Endothelial cell of umbilical vein (primary cell): ENCODE measurements around the gene SP2. TPM values are rescaled to one million over a fixed set of nuclear protein-coding genes. Genes with fewer than 3 reads are reported as not detected.

Experiments
- BruUV-seq: library from RNA; stranded (reverse); fragments of 400-500 nt; replicated peaks from 2 replicates; lab custom pipeline; 2021; lab: Mats Ljungman, UMichigan
- CTCF ChIA-PET: fragments of 300-600, 350-600 bp; sonication (Branson Sonifier 250); formaldehyde crosslinking; loops from one replicate; lab custom pipeline; 2021; ENCODE audit warnings: antibody characterized with exemption, inconsistent platforms; lab: Charles Lee
- POLR2A ChIA-PET: fragments of 300-600, 350-600 bp; sonication (Branson Sonifier 250); formaldehyde crosslinking; loops from one replicate; lab custom pipeline; 2021; ENCODE audit warnings: antibody characterized with exemption, inconsistent platforms; lab: Charles Lee
- DNase-seq: peaks from one replicate; pipeline ENCODE4 v3.0.0-alpha.2; 2011; ENCODE audit warnings: low read depth, low spot score
- FAIRE-seq: peaks from 2 replicates; lab custom pipeline; 2011; peaks lifted over from hg19 to GRCh38; lab: Jason Lieb, UNC
- H2AFZ ChIP-seq: 2 replicates; pipeline ENCODE4 v1.6.0; 2012; ENCODE audit warnings: low read depth, low read length, control low read depth, inconsistent platforms
- H3K27ac ChIP-seq: 2 replicates; pipeline ENCODE4 v1.5.1; 2011; ENCODE audit warnings: low read depth, mild to moderate bottlenecking, control low read depth, low read length, moderate library complexity; ENCODE audit not compliant: insufficient read depth
- H3K27me3 ChIP-seq, 2 experiments: 2 replicates each; pipeline versions ENCODE4 v1.6.0 to v1.6.1; 2011; ENCODE audit warnings: low read length in 2 of 2, mixed read lengths in 1 of 2; ENCODE audit not compliant: control insufficient read depth in 2 of 2, insufficient read depth in 2 of 2
- H3K36me3 ChIP-seq, 2 experiments: 2 replicates in 1 of 2; 3 replicates in 1 of 2; pipeline ENCODE4 v1.5.1; 2011; ENCODE audit warnings: low read length in 2 of 2, mild to moderate bottlenecking in 1 of 2, moderate library complexity in 1 of 2; ENCODE audit not compliant: control insufficient read depth in 2 of 2, insufficient read depth in 2 of 2; ENCODE audit errors: extremely low read depth in 1 of 2
- H3K4me1 ChIP-seq: 3 replicates; pipeline ENCODE4 v1.5.1; 2011; ENCODE audit warnings: mild to moderate bottlenecking, low read length; ENCODE audit not compliant: control insufficient read depth, insufficient read depth; ENCODE audit errors: extremely low read depth
- H3K4me2 ChIP-seq: 2 replicates; pipeline ENCODE4 v1.6.1; 2011; ENCODE audit warnings: low read length, control low read depth, mixed read lengths; ENCODE audit not compliant: insufficient read depth
- H3K4me3 ChIP-seq, 3 experiments: fragments of 200-600 bp in 1 of 3; sonication (generic), shearing (Covaris generic) in 1 of 3; replicated peaks in 1 of 3; 2 replicates each; pipeline ENCODE4 v1.5.1; 2011 to 2016; ENCODE audit warnings: control low read depth in 3 of 3, low read length in 3 of 3, mild to moderate bottlenecking in 2 of 3, inconsistent platforms in 1 of 3, low read depth in 1 of 3, moderate library complexity in 1 of 3; ENCODE audit not compliant: insufficient read depth in 1 of 3
- H3K79me2 ChIP-seq: 2 replicates; pipeline ENCODE4 v1.6.0; 2012; ENCODE audit warnings: low read length, inconsistent platforms; ENCODE audit not compliant: control insufficient read depth, insufficient read depth
- H3K9ac ChIP-seq: replicated peaks from 2 replicates; pipeline ENCODE3; 2011; ENCODE audit warnings: low read length, control low read depth; ENCODE audit not compliant: insufficient read depth; ENCODE audit errors: extremely low read depth
- H3K9me1 ChIP-seq: replicated peaks from 3 replicates; pipeline ENCODE4 v1.6.0; 2011; ENCODE audit warnings: mild to moderate bottlenecking, low read length; ENCODE audit not compliant: control insufficient read depth, insufficient read depth; ENCODE audit errors: extremely low read depth
- H3K9me3 ChIP-seq: replicated peaks from 2 replicates; pipeline ENCODE4 v1.5.1; 2012; ENCODE audit warnings: low read length, inconsistent platforms; ENCODE audit not compliant: control insufficient read depth, insufficient read depth
- H4K20me1 ChIP-seq: replicated peaks from 2 replicates; pipeline ENCODE3; 2011; ENCODE audit warnings: mild to moderate bottlenecking, low read length; ENCODE audit not compliant: control insufficient read depth, insufficient read depth; ENCODE audit errors: extremely low read depth
- EZH2 ChIP-seq: IDR thresholded peaks from 2 replicates; pipeline ENCODE4 v1.6.1; 2012; ENCODE audit warnings: borderline replicate concordance, low read depth, mild to moderate bottlenecking, moderate library complexity, low read length, inconsistent platforms; ENCODE audit not compliant: severe bottlenecking
- FOS ChIP-seq: IDR thresholded peaks from 2 replicates; pipeline ENCODE4 v1.6.1; 2011; ENCODE audit warnings: mild to moderate bottlenecking, low read length, moderate library complexity, borderline replicate concordance; ENCODE audit not compliant: insufficient read depth
- GATA2 ChIP-seq: IDR thresholded peaks from 2 replicates; pipeline ENCODE4 v1.7.0; 2011; ENCODE audit warnings: low read depth, mild to moderate bottlenecking, moderate library complexity, mixed read lengths, low read length; ENCODE audit not compliant: insufficient read length, insufficient read depth
- JUN ChIP-seq: IDR thresholded peaks from 2 replicates; pipeline ENCODE4 v1.6.1; 2011; ENCODE audit warnings: borderline replicate concordance, low read depth; ENCODE audit not compliant: insufficient read length, insufficient read depth
- MAX ChIP-seq: IDR thresholded peaks from 2 replicates; pipeline ENCODE4 v1.6.1; 2011; ENCODE audit not compliant: insufficient read depth, insufficient read length
- MYC ChIP-seq: IDR thresholded peaks from one replicate; pipeline ENCODE4 v1.6.1; 2011; ENCODE audit warnings: mild to moderate bottlenecking, low read depth, low read length
- POLR2A ChIP-seq: IDR thresholded peaks from 2 replicates; pipeline ENCODE4 v1.6.1; 2012; ENCODE audit warnings: low read depth, mild to moderate bottlenecking, control low read depth, low read length
- POLR2AphosphoS5 ChIP-seq: IDR thresholded peaks from 2 replicates; pipeline ENCODE4 v1.6.1; 2012; ENCODE audit warnings: low read depth, mild to moderate bottlenecking, control low read depth, low read length, moderate library complexity; ENCODE audit not compliant: insufficient read depth
- dilution Hi-C: fragments of 300-500 bp; cut with MboI; formaldehyde crosslinking; loops from one replicate; pipeline ENCODE4 v1.15.0; 2019; ENCODE audit warnings: low sequenced_read_pairs; ENCODE audit not compliant: extremely low pct_ligation_motif_present
- intact Hi-C: fragments of 100-400 bp; cut with micrococcal nuclease; formaldehyde crosslinking; loops from one replicate; pipeline ENCODE4 v1.10.0; 2022
- polyA plus RNA-seq, 4 experiments: library from polyadenylated mRNA; depleted of rRNA in 3 of 4; stranded (reverse) in 3 of 4; unstranded in 1 of 4; fragments of >200 nt; gene quantifications; 2 replicates each; pipeline versions ENCODE4 v1.2.1 to v1.2.3, GENCODE V29; 2011 to 2012; ENCODE audit warnings: missing spikeins in 1 of 4
- total RNA-seq: library from RNA; stranded (reverse); gene quantifications from 2 replicates; pipeline ENCODE4 v1.2.3, GENCODE V29; 2021
- TF ChIP-seq, protein P1 (sequence below), 2 donors: IDR thresholded peaks; 1 replicate in 1 of 2; 2 replicates in 1 of 2; pipeline ENCODE4 v1.5.1; 2011; ENCODE audit warnings: low read length in 2 of 2, mild to moderate bottlenecking in 2 of 2, moderate library complexity in 2 of 2, control low read depth in 1 of 2, inconsistent platforms in 1 of 2, low read depth in 1 of 2; ENCODE audit not compliant: insufficient read depth in 1 of 2; ENCODE audit errors: extremely low read depth in 1 of 2

The SP2 gene
- total and polyA plus RNA-seq, 2 donors (not counting 3 experiments of a cell fraction or from before 2014, with no cell fraction given), result 11.2 to 18.6 TPM

DNA sequence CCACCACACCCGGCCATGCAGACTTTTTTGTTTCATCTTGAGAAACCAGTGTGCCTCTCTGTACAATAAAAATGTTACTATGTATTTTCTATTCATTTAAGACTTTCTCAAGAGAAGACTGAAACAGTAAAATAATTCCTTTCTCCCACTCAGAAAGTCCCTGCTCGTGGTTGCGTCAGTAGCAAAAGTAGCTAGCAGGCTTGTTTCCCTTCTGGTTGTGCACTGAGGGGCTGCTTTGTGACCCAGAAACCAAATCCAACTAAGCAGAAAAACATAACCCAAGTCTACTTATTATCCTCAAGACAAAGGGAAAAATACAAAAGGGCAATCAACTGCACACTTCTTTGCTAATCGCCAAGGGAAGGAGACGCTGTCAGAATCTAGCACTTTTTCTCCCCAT lies 41.9 kb downstream of the SP2 start:
- no peaks in the 10 kb centered on the region for H3K9me3 ChIP-seq
- H3K36me3 ChIP-seq, result no peaks in the 10 kb centered on the region
- TF ChIP-seq GATA2, result no peak
- no peak for TF ChIP-seq FOS
- no peak for TF ChIP-seq POLR2A
- no peak for TF ChIP-seq MAX
- no peak for TF ChIP-seq JUN
- TF ChIP-seq POLR2AphosphoS5, result no peak
- TF ChIP-seq, protein P1, sequence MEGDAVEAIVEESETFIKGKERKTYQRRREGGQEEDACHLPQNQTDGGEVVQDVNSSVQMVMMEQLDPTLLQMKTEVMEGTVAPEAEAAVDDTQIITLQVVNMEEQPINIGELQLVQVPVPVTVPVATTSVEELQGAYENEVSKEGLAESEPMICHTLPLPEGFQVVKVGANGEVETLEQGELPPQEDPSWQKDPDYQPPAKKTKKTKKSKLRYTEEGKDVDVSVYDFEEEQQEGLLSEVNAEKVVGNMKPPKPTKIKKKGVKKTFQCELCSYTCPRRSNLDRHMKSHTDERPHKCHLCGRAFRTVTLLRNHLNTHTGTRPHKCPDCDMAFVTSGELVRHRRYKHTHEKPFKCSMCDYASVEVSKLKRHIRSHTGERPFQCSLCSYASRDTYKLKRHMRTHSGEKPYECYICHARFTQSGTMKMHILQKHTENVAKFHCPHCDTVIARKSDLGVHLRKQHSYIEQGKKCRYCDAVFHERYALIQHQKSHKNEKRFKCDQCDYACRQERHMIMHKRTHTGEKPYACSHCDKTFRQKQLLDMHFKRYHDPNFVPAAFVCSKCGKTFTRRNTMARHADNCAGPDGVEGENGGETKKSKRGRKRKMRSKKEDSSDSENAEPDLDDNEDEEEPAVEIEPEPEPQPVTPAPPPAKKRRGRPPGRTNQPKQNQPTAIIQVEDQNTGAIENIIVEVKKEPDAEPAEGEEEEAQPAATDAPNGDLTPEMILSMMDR (IDR thresholded peaks at IDR 0.05; ENCODE audit: extremely low read depth in 1 of 2, insufficient read depth in 1 of 2, low read depth in 1 of 2, low read length in 2 of 2), result no peak
- no peak for TF ChIP-seq MYC
- no peak for TF ChIP-seq EZH2
- no peak overlapping the region for H3K9ac ChIP-seq
- dilution Hi-C loops (no loop called here), intact Hi-C loops (no loop called here)
- no peak overlapping the region for H2AFZ ChIP-seq
- DNase-seq (no peak), FAIRE-seq (no peak)
- peaks cover 21% of the 10 kb centered on the region for H3K4me1 ChIP-seq
- H3K79me2 ChIP-seq, result peaks cover 5% of the 10 kb centered on the region
- H3K4me3 ChIP-seq, result no peak overlapping the region
- ChIA-PET CTCF (interaction anchor here (3.0 to 3.4 kb wide), 2 partner anchors 9 to 11 kb away, joined by 16 to 22 read pairs; no protein-coding TSS in a partner anchor), POLR2A (no interaction called here)
- no peaks in the 10 kb centered on the region for H4K20me1 ChIP-seq
- no TSS peak for BruUV-seq
- H3K27ac ChIP-seq, result no peak overlapping the region
- no peaks in the 10 kb centered on the region for H3K27me3 ChIP-seq
- H3K4me2 ChIP-seq, result no peak overlapping the region
- no peaks in the 10 kb centered on the region for H3K9me1 ChIP-seq
